Measurements from ENCODE around the gene CERS1.

CERS1 gene

GRCh38 chr19:18840288-18841267 lies 55.4 kb downstream of the CERS1 start:
- Histone ChIP-seq H4K20me1 (ENCODE audit: control insufficient read depth, insufficient read depth, low read depth, low read length) (peaks cover 60% of the 10 kb centered on the region), H3F3A (ENCODE audit: control insufficient read depth, insufficient read depth) (peaks cover 5% of the 10 kb centered on the region; the same call in 1 of the 2 replicates), H3K4me2 (ENCODE audit: low read length) (peak overlapping the region; percentile 39; the same call in 1 of the 2 replicates), H3K27ac (ENCODE audit: low read depth, low read length) (no peak overlapping the region), H3K9me3 (ENCODE audit: control insufficient read depth, insufficient read depth, low read length) (no peaks in the 10 kb centered on the region), H3K9me2 (replicated peaks; ENCODE audit: control insufficient read depth, low read length) (no peaks in the 10 kb centered on the region), H3K36me3 (ENCODE audit: control insufficient read depth, low read length) (peaks cover 78% of the 10 kb centered on the region), H3K4me1 (ENCODE audit: control insufficient read depth, low read length) (peaks cover 68% of the 10 kb centered on the region), H3K27me3 (ENCODE audit: control insufficient read depth, low read length) (no peaks in the 10 kb centered on the region), H3K79me2 (ENCODE audit: control insufficient read depth, low read length) (peaks cover 100% of the 10 kb centered on the region), H3K4me3 (ENCODE audit: low read length) (no peak overlapping the region)
- TF ChIP-seq EZH2phosphoT487 (IDR thresholded peaks at IDR 0.05; ENCODE audit: borderline replicate concordance, low read length), result no peak

- no peaks in the 10 kb centered on the region for H3K9me2 ChIP-seq (replicated peaks; ENCODE audit: control insufficient read depth, low read length)
- H3K36me3 ChIP-seq (ENCODE audit: control insufficient read depth, low read length), result peaks cover 79% of the 10 kb centered on the region
- no peak overlapping the region for H3K4me3 ChIP-seq (ENCODE audit: low read length)
- TF ChIP-seq EZH2phosphoT487 (IDR thresholded peaks at IDR 0.05; ENCODE audit: borderline replicate concordance, low read length) (no peak), CTCF (IDR thresholded peaks at IDR 0.05; ENCODE audit: low read depth, low read length, poor library complexity, severe bottlenecking) (no peak)
- peaks cover 100% of the 10 kb centered on the region for H3K79me2 ChIP-seq (ENCODE audit: control insufficient read depth, low read length)
- no peak overlapping the region for H3K27ac ChIP-seq (ENCODE audit: low read depth, low read length)
- H3K4me1 ChIP-seq (ENCODE audit: control insufficient read depth, low read length), result peaks cover 77% of the 10 kb centered on the region
- H3K27me3 ChIP-seq (ENCODE audit: control insufficient read depth, low read length), result no peaks in the 10 kb centered on the region
- peaks cover 59% of the 10 kb centered on the region for H4K20me1 ChIP-seq (ENCODE audit: control insufficient read depth, insufficient read depth, low read depth, low read length)
- peak overlapping the region; percentile 6; the same call in 1 of the 2 replicates for H3K4me2 ChIP-seq (ENCODE audit: low read length)
- H3K9me3 ChIP-seq (ENCODE audit: control insufficient read depth, insufficient read depth, low read length), result no peaks in the 10 kb centered on the region
- peaks cover 5% of the 10 kb centered on the region; the same call in 1 of the 2 replicates for H3F3A ChIP-seq (ENCODE audit: control insufficient read depth, insufficient read depth)
Observed at GRCh38 chr19:18839465-18840287, 56.3 kb downstream of the CERS1 start.

GRCh38 chr19:18834644-18834984 lies 61.3 kb downstream of the CERS1 start:
- Histone ChIP-seq H3K9me2 (replicated peaks; ENCODE audit: control insufficient read depth, low read length) (no peaks in the 10 kb centered on the region), H3K9me3 (ENCODE audit: control insufficient read depth, insufficient read depth, low read length) (no peaks in the 10 kb centered on the region), H3K36me3 (ENCODE audit: control insufficient read depth, low read length) (peaks cover 72% of the 10 kb centered on the region), H3K79me2 (ENCODE audit: control insufficient read depth, low read length) (peaks cover 82% of the 10 kb centered on the region), H3F3A (ENCODE audit: control insufficient read depth, insufficient read depth) (peaks cover 3% of the 10 kb centered on the region; the same call in 1 of the 2 replicates), H3K4me2 (ENCODE audit: low read length) (peak overlapping the region; percentile 92), H3K4me3 (ENCODE audit: low read length) (peak overlapping the region; percentile 95), H3K27ac (ENCODE audit: low read depth, low read length) (no peak overlapping the region), H4K20me1 (ENCODE audit: control insufficient read depth, insufficient read depth, low read depth, low read length) (peaks cover 55% of the 10 kb centered on the region), H3K4me1 (ENCODE audit: control insufficient read depth, low read length) (peaks cover 52% of the 10 kb centered on the region), H3K27me3 (ENCODE audit: control insufficient read depth, low read length) (no peaks in the 10 kb centered on the region)
- no peak for TF ChIP-seq CTCF (IDR thresholded peaks at IDR 0.05; ENCODE audit: low read depth, low read length, poor library complexity, severe bottlenecking)
- TF ChIP-seq EZH2phosphoT487 (IDR thresholded peaks at IDR 0.05; ENCODE audit: borderline replicate concordance, low read length), result no peak

All from DOHH2 (cell line).